Cardiac muscle cell (in vitro differentiated cells and primary cell): ENCODE results near the gene MRPS12. TPM values are rescaled to one million over a fixed set of nuclear protein-coding genes. Genes with fewer than 3 reads are reported as not detected.

ENCODE experiments used
- DNase-seq, 2 donors: peaks; one replicate each; pipeline versions ENCODE4 v3.0.0 to v3.0.0-alpha.2; 2010 to 2017; ENCODE audit warnings: low read depth in 1 of 2, low spot score in 1 of 2
- H3K27ac ChIP-seq: fragments of 200-600 bp; sonication (generic); 2 replicates; pipeline ENCODE4 v1.5.1; 2016
- H3K27me3 ChIP-seq: fragments of 200-600 bp; sonication (generic); 2 replicates; pipeline ENCODE4 v1.6.0; 2016; ENCODE audit warnings: control low read depth
- H3K36me3 ChIP-seq: fragments of 200-600 bp; sonication (generic); 2 replicates; pipeline ENCODE4 v1.5.1; 2016; ENCODE audit warnings: control low read depth
- H3K4me1 ChIP-seq: fragments of 200-600 bp; sonication (generic); 2 replicates; pipeline ENCODE4 v1.8.1; 2017; ENCODE audit warnings: low read depth, mild to moderate bottlenecking, mixed run types
- H3K4me3 ChIP-seq: fragments of 200-600 bp; sonication (generic); 2 replicates; pipeline ENCODE4 v1.5.1; 2016; ENCODE audit warnings: mild to moderate bottlenecking
- H3K9me3 ChIP-seq: fragments of 200-600 bp; sonication (generic); 2 replicates; pipeline ENCODE4 v1.5.1; 2017; ENCODE audit warnings: low read depth, mild to moderate bottlenecking, control low read depth
- polyA plus RNA-seq: library from polyadenylated mRNA; unstranded; fragments of >200 nt; fragmentation: Nextera tagmentation; extraction: Ambion mirVana; gene quantifications from 2 replicates; pipeline ENCODE4 v1.2.1, GENCODE V29; 2016
- total RNA-seq: library from RNA; depleted of rRNA; stranded (reverse); fragments of >200 nt; gene quantifications from 2 replicates; pipeline ENCODE4 v1.2.3, GENCODE V29; 2016
- TF ChIP-seq, protein P1 (sequence below): IDR thresholded peaks from 2 replicates; pipeline ENCODE4 v1.5.1; 2012; ENCODE audit warnings: low read depth, mild to moderate bottlenecking, low read length

The MRPS12 gene
- total and polyA plus RNA-seq, 2 experiments from 2014 or later = 52.0 to 72.2 TPM

DNA sequence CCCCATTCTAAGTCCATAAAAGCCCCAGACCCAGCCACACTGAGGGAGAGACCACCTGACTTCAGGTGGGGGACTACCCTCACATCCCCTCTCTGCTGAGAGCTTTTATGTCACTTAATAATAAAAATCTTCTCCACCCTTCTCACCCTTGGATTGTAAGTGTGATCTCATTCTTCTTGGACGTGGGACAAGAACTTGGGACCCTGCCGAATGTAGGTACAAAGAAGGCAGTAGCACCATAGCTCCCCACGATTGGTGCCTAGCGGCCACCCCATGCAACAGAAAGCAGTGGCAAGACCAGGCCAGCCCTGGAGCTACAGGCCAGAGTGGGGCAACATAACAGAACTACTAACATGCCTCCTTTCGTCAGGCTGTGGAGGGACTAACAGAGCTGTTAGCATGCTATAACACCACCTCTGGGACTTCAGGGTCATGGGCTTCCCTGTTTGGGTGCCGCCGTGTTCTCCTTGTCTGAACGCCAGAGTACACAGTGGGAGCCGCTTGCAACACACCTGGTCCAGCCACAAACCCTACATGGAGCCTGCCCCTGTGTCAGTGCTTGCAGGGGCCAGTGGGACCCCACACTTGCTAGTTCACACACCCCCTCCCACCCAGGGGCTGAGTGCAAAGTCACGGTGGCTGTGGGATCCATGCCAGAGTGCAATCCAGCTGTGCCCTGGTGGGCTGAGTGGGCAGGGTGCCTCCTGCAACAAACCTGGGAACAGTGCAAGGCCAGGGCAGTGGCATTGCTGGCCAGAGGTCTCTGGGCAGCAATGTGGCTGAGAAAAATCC lies 50.0 kb downstream of the MRPS12 start:
- DNase-seq = no peak
- Histone ChIP-seq H3K9me3 (no peaks in the 10 kb centered on the region), H3K27ac (no peak overlapping the region), H3K36me3 (no peaks in the 10 kb centered on the region), H3K4me3 (no peak overlapping the region), H3K27me3 (no peaks in the 10 kb centered on the region), H3K4me1 (peaks cover 7% of the 10 kb centered on the region)
- TF ChIP-seq, protein P1, sequence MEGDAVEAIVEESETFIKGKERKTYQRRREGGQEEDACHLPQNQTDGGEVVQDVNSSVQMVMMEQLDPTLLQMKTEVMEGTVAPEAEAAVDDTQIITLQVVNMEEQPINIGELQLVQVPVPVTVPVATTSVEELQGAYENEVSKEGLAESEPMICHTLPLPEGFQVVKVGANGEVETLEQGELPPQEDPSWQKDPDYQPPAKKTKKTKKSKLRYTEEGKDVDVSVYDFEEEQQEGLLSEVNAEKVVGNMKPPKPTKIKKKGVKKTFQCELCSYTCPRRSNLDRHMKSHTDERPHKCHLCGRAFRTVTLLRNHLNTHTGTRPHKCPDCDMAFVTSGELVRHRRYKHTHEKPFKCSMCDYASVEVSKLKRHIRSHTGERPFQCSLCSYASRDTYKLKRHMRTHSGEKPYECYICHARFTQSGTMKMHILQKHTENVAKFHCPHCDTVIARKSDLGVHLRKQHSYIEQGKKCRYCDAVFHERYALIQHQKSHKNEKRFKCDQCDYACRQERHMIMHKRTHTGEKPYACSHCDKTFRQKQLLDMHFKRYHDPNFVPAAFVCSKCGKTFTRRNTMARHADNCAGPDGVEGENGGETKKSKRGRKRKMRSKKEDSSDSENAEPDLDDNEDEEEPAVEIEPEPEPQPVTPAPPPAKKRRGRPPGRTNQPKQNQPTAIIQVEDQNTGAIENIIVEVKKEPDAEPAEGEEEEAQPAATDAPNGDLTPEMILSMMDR = no peak

Other genes with a start within 250 kb of the MRPS12 start
- 1.6 and 10.9 TPM in 2 replicates for gene CAPN12, start 186.5 kb upstream of the MRPS12 start, total RNA-seq
- 1.3 and 3.4 TPM in 2 replicates for gene CAPN12, start 186.5 kb upstream of the MRPS12 start, polyA plus RNA-seq
- gene LGALS7, start 157.4 kb upstream of the MRPS12 start, total RNA-seq = not detected in 2 replicates
- not detected in 2 replicates for gene LGALS7, start 157.4 kb upstream of the MRPS12 start, polyA plus RNA-seq
- not detected in 2 replicates for gene LGALS7B, start 141.7 kb upstream of the MRPS12 start, total RNA-seq
- not detected in 2 replicates for gene LGALS7B, start 141.7 kb upstream of the MRPS12 start, polyA plus RNA-seq
- gene LGALS4, start 118.0 kb upstream of the MRPS12 start, total RNA-seq = 0.46 and 1.0 TPM in 2 replicates
- 0.50 and 2.0 TPM in 2 replicates for gene LGALS4, start 118.0 kb upstream of the MRPS12 start, polyA plus RNA-seq
- gene ECH1, start 99.2 kb upstream of the MRPS12 start, total RNA-seq = 171 and 180 TPM in 2 replicates
- gene ECH1, start 99.2 kb upstream of the MRPS12 start, polyA plus RNA-seq = 360 and 430 TPM in 2 replicates
- gene HNRNPL, start 81.0 kb upstream of the MRPS12 start, total RNA-seq = 300 and 326 TPM in 2 replicates
- gene HNRNPL, start 81.0 kb upstream of the MRPS12 start, polyA plus RNA-seq = 240 and 291 TPM in 2 replicates
- 8.4 and 8.9 TPM in 2 replicates for gene RINL, start 52.7 kb upstream of the MRPS12 start, total RNA-seq
- 3.9 and 10.6 TPM in 2 replicates for gene RINL, start 52.7 kb upstream of the MRPS12 start, polyA plus RNA-seq
- 33.4 and 42.2 TPM in 2 replicates for gene SIRT2, start 31.3 kb upstream of the MRPS12 start, total RNA-seq
- gene SIRT2, start 31.3 kb upstream of the MRPS12 start, polyA plus RNA-seq = 33.5 and 40.7 TPM in 2 replicates
- 14.7 and 26.9 TPM in 2 replicates for gene NFKBIB, start 31.0 kb upstream of the MRPS12 start, total RNA-seq
- 19.6 and 21.5 TPM in 2 replicates for gene NFKBIB, start 31.0 kb upstream of the MRPS12 start, polyA plus RNA-seq
- 1.4 and 2.6 TPM in 2 replicates for gene CCER2, start 18.8 kb upstream of the MRPS12 start, total RNA-seq
- 3.0 and 3.1 TPM in 2 replicates for gene CCER2, start 18.8 kb upstream of the MRPS12 start, polyA plus RNA-seq
- 37.2 and 43.0 TPM in 2 replicates for gene SARS2, start 181 bp upstream of the MRPS12 start, total RNA-seq
- 52.3 and 78.9 TPM in 2 replicates for gene SARS2, start 181 bp upstream of the MRPS12 start, polyA plus RNA-seq
- gene FBXO17, start 44.8 kb downstream of the MRPS12 start, total RNA-seq = 30.9 and 65.3 TPM in 2 replicates
- gene FBXO17, start 44.8 kb downstream of the MRPS12 start, polyA plus RNA-seq = 39.3 and 65.3 TPM in 2 replicates
- gene FBXO27, start 101.6 kb downstream of the MRPS12 start, total RNA-seq = 17.8 and 21.0 TPM in 2 replicates
- gene FBXO27, start 101.6 kb downstream of the MRPS12 start, polyA plus RNA-seq = 9.1 and 13.4 TPM in 2 replicates
- not detected in 2 replicates for gene ACP7, start 153.4 kb downstream of the MRPS12 start, total RNA-seq
- gene ACP7, start 153.4 kb downstream of the MRPS12 start, polyA plus RNA-seq = not detected in 2 replicates
- 28.7 and 57.9 TPM in 2 replicates for gene PAK4, start 194.8 kb downstream of the MRPS12 start, total RNA-seq
- 32.5 and 62.2 TPM in 2 replicates for gene PAK4, start 194.8 kb downstream of the MRPS12 start, polyA plus RNA-seq